ENCODE results near the gene RNF19B.

Gene RNF19B

GRCh38 chr1:32902535-32902920, 62.1 kb downstream of the RNF19B start:
- TF ChIP-seq, protein P1, sequence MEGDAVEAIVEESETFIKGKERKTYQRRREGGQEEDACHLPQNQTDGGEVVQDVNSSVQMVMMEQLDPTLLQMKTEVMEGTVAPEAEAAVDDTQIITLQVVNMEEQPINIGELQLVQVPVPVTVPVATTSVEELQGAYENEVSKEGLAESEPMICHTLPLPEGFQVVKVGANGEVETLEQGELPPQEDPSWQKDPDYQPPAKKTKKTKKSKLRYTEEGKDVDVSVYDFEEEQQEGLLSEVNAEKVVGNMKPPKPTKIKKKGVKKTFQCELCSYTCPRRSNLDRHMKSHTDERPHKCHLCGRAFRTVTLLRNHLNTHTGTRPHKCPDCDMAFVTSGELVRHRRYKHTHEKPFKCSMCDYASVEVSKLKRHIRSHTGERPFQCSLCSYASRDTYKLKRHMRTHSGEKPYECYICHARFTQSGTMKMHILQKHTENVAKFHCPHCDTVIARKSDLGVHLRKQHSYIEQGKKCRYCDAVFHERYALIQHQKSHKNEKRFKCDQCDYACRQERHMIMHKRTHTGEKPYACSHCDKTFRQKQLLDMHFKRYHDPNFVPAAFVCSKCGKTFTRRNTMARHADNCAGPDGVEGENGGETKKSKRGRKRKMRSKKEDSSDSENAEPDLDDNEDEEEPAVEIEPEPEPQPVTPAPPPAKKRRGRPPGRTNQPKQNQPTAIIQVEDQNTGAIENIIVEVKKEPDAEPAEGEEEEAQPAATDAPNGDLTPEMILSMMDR (IDR thresholded peaks at IDR 0.05): no peak
- H3K4me3 ChIP-seq: no peak overlapping the region
- H3K27ac ChIP-seq: no peak overlapping the region
- no peak for DNase-seq (ENCODE audit: low spot score)

GRCh38 chr1:32901823-32902534, 62.6 kb downstream of the RNF19B start:
- TF ChIP-seq, protein P1 (IDR thresholded peaks at IDR 0.05): no peak
- no peak for DNase-seq (ENCODE audit: low spot score)
- Histone ChIP-seq H3K4me3 (peak overlapping the region; percentile 78), H3K27ac (no peak overlapping the region)

GRCh38 chr1:32900956-32901822, 63.4 kb downstream of the RNF19B start, which contains the start of gene TMEM54:
Gene TMEM54, minus strand, starts transcription at chr1:32901389. Its CDS starts 151 bp downstream, at chr1:32901238.
- Histone ChIP-seq H3K27ac (no peak within 1 kb of the TSS), H3K4me3 (peak within 1 kb of the TSS; percentile 78)
- TF ChIP-seq, protein P1 (IDR thresholded peaks at IDR 0.05): no peak
- DNase-seq (ENCODE audit: low spot score): no peak

DNA sequence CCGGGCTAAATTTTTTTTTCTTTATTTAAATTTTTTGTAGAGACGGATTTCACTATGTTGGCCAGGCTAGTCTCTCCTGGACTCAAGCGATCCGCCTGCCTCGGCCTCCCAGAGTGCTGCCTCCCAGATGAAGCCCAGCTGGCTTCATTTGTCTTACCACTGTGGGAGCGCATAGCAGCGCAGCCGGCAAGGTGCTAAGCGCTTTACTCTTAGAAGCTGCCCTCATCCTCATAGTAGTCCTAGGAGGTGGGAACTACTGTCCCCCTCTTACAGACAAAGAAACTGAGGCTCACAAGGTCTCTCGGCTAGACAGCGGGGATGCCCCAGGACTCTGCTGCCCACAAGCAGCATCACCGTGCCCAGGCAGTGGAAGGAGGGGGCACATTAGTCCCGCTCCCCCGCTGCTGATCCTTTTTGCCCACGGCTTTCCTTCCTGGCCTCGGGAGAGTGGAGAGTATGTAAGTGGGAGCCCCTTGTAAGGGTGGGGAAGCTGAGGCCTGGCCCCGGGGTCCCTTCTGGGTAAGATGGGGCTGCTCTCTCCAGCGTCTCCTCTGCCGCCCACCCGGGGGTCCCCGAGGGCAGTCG, 64.1 kb downstream of the RNF19B start:
- TF ChIP-seq, protein P1 (IDR thresholded peaks at IDR 0.05): no peak
- no peak overlapping the region for H3K27ac ChIP-seq
- no peak for DNase-seq (ENCODE audit: low spot score)

GRCh38 chr1:32899586-32900296, 64.9 kb downstream of the RNF19B start:
- no peak for DNase-seq (ENCODE audit: low spot score)
- Histone ChIP-seq H3K27ac (no peak overlapping the region), H3K4me3 (no peak overlapping the region)
- TF ChIP-seq, protein P1 (IDR thresholded peaks at IDR 0.05): no peak

More for the DNA sequence above, 64.1 kb downstream of the RNF19B start:
- peak overlapping the region; percentile 78 for H3K4me3 ChIP-seq

- no peak overlapping the region for H3K27ac ChIP-seq
- H3K4me3 ChIP-seq: no peak overlapping the region
- TF ChIP-seq, protein P1 (IDR thresholded peaks at IDR 0.05): no peak
- DNase-seq (ENCODE audit: low spot score): no peak
Observed at GRCh38 chr1:32898958-32899357, 65.7 kb downstream of the RNF19B start.

All from coronary artery (tissue), 2 donors.